HG03139 (cell line): ENCODE data around the gene PIP4K2B.

Experiments used
- ATAC-seq: cut with Tn5 transposase; IDR thresholded peaks from one replicate; pipeline ENCODE4 v1.9.1; 2021; ENCODE audit not compliant: unreplicated experiment

Gene PIP4K2B

GRCh38 chr17:38746004-38746848, 53.1 kb downstream of the PIP4K2B start:
- no peak for ATAC-seq

- no peak for ATAC-seq
These were observed 53.8 kb downstream of the PIP4K2B start for GRCh38 chr17:38745545-38745944.

GRCh38 chr17:38743556-38744171, 55.7 kb downstream of the PIP4K2B start:
- ATAC-seq, result no peak

GRCh38 chr17:38742411-38743308, 56.7 kb downstream of the PIP4K2B start:
- no peak for ATAC-seq

GRCh38 chr17:38741921-38742410, 57.4 kb downstream of the PIP4K2B start:
- ATAC-seq, result no peak

GRCh38 chr17:38741461-38741860, 57.9 kb downstream of the PIP4K2B start:
- ATAC-seq, result no peak

- no peak for ATAC-seq
These were observed 58.5 kb downstream of the PIP4K2B start for GRCh38 chr17:38740806-38741205.

- ATAC-seq, result no peak
These were observed 59.3 kb downstream of the PIP4K2B start for GRCh38 chr17:38740044-38740443.

GRCh38 chr17:38739305-38739704, 60.1 kb downstream of the PIP4K2B start:
- no peak for ATAC-seq

GRCh38 chr17:38738686-38739085, 60.7 kb downstream of the PIP4K2B start:
- no peak for ATAC-seq

GRCh38 chr17:38738007-38738662, 61.2 kb downstream of the PIP4K2B start:
- ATAC-seq, result no peak

GRCh38 chr17:38735161-38735997, 64.0 kb downstream of the PIP4K2B start:
- no peak for ATAC-seq

GRCh38 chr17:38733982-38734973, 65.1 kb downstream of the PIP4K2B start:
- no peak for ATAC-seq

- no peak for ATAC-seq
These were observed 65.9 kb downstream of the PIP4K2B start for GRCh38 chr17:38733282-38733981.

- no peak for ATAC-seq
These were observed 66.7 kb downstream of the PIP4K2B start for GRCh38 chr17:38732376-38733281.

- no peak for ATAC-seq
These were observed 67.6 kb downstream of the PIP4K2B start for GRCh38 chr17:38731526-38732294.
